ENCODE measurements around the gene ELOVL3. TPM values are rescaled to one million over a fixed set of nuclear protein-coding genes. Genes with fewer than 3 reads are reported as not detected.
"Not testable (repeated sequence)": the region's sequence is repeated elsewhere in the genome, so short reads cannot be mapped to it uniquely, and the experiment has no call there.

Gene ELOVL3
- polyA plus RNA-seq (2012; ENCODE audit: insufficient read depth, insufficient read length, low read depth) = 0.32 TPM

GRCh38 chr10:102225646-102226541 is at the start of gene ELOVL3:
Gene ELOVL3, plus strand, starts transcription at chr10:102226299. Its CDS starts 250 bp downstream, at chr10:102226549.
- H3K9me3 ChIP-seq = no peaks in the 10 kb centered on the region
- peak; percentile 96 for DNase-seq
- H3K36me3 ChIP-seq = no peaks in the 10 kb centered on the region
- H3K4me3 ChIP-seq (ENCODE audit: low read depth, low read length) = peak within 1 kb of the TSS; percentile 42
- no peaks in the 10 kb centered on the region for H3K4me1 ChIP-seq
- peaks cover 21% of the 10 kb centered on the region for H3K27me3 ChIP-seq
- TF ChIP-seq CTCF (IDR thresholded peaks at IDR 0.05; ENCODE audit: low read depth, low read length) = no peak

GRCh38 chr10:102184606-102185005 is 41.5 kb upstream of the ELOVL3 start:
- H3K9me3 ChIP-seq = no peaks in the 10 kb centered on the region
- no peak overlapping the region for H3K4me3 ChIP-seq (ENCODE audit: low read depth, low read length)
- no peaks in the 10 kb centered on the region for H3K4me1 ChIP-seq
- no peak for DNase-seq
- TF ChIP-seq CTCF (IDR thresholded peaks at IDR 0.05; ENCODE audit: low read depth, low read length) = no peak
- H3K36me3 ChIP-seq = no peaks in the 10 kb centered on the region
- no peaks in the 10 kb centered on the region for H3K27me3 ChIP-seq

GRCh38 chr10:102185272-102185671 is 40.8 kb upstream of the ELOVL3 start:
- no peaks in the 10 kb centered on the region for H3K9me3 ChIP-seq
- H3K4me1 ChIP-seq = no peaks in the 10 kb centered on the region
- no peaks in the 10 kb centered on the region for H3K27me3 ChIP-seq
- no peak for TF ChIP-seq CTCF (IDR thresholded peaks at IDR 0.05; ENCODE audit: low read depth, low read length)
- DNase-seq = no peak
- H3K36me3 ChIP-seq = no peaks in the 10 kb centered on the region
- no peak overlapping the region for H3K4me3 ChIP-seq (ENCODE audit: low read depth, low read length)

GRCh38 chr10:102185811-102186527 is 40.1 kb upstream of the ELOVL3 start:
- no peaks in the 10 kb centered on the region for H3K36me3 ChIP-seq
- no peaks in the 10 kb centered on the region for H3K9me3 ChIP-seq
- no peak for TF ChIP-seq CTCF (IDR thresholded peaks at IDR 0.05; ENCODE audit: low read depth, low read length)
- H3K27me3 ChIP-seq = no peaks in the 10 kb centered on the region
- H3K4me1 ChIP-seq = no peaks in the 10 kb centered on the region
- no peak overlapping the region for H3K4me3 ChIP-seq (ENCODE audit: low read depth, low read length)
- peak; percentile 27 for DNase-seq

- Histone ChIP-seq H3K27me3 (no peaks in the 10 kb centered on the region), H3K4me1 (no peaks in the 10 kb centered on the region), H3K4me3 (ENCODE audit: low read depth, low read length) (no peak overlapping the region), H3K36me3 (no peaks in the 10 kb centered on the region), H3K9me3 (no peaks in the 10 kb centered on the region; the same call in 1 of the 2 replicates)
- no peak for TF ChIP-seq CTCF (IDR thresholded peaks at IDR 0.05; ENCODE audit: low read depth, low read length)
- DNase-seq = no peak
These were observed 37.7 kb upstream of the ELOVL3 start for GRCh38 chr10:102188298-102188940.

- H3K4me3 ChIP-seq (ENCODE audit: low read depth, low read length) = not testable (repeated sequence)
These were observed 36.9 kb upstream of the ELOVL3 start for GRCh38 chr10:102188941-102189898.

More at GRCh38 chr10:102188941-102189898, 36.9 kb upstream of the ELOVL3 start:
- not testable (repeated sequence) for DNase-seq, H3K4me1 ChIP-seq, H3K27me3 ChIP-seq, H3K36me3 ChIP-seq, H3K9me3 ChIP-seq
